Endothelial cell of umbilical vein (primary cell): ENCODE data around the gene ARFIP1.

Experiments used
- EZH2 ChIP-seq: IDR thresholded peaks from 2 replicates; pipeline ENCODE4 v1.6.1; 2012; ENCODE audit warnings: borderline replicate concordance, low read depth, mild to moderate bottlenecking, moderate library complexity, low read length, inconsistent platforms; ENCODE audit not compliant: severe bottlenecking
- GATA2 ChIP-seq: IDR thresholded peaks from 2 replicates; pipeline ENCODE4 v1.7.0; 2011; ENCODE audit warnings: low read depth, mild to moderate bottlenecking, moderate library complexity, mixed read lengths, low read length; ENCODE audit not compliant: insufficient read length, insufficient read depth
- JUN ChIP-seq: IDR thresholded peaks from 2 replicates; pipeline ENCODE4 v1.6.1; 2011; ENCODE audit warnings: borderline replicate concordance, low read depth; ENCODE audit not compliant: insufficient read length, insufficient read depth
- TF ChIP-seq, protein P1 (sequence below), 2 donors: IDR thresholded peaks; 1 replicate in 1 of 2; 2 replicates in 1 of 2; pipeline ENCODE4 v1.5.1; 2011; ENCODE audit warnings: low read length in 2 of 2, mild to moderate bottlenecking in 2 of 2, moderate library complexity in 2 of 2, control low read depth in 1 of 2, inconsistent platforms in 1 of 2, low read depth in 1 of 2; ENCODE audit not compliant: insufficient read depth in 1 of 2; ENCODE audit errors: extremely low read depth in 1 of 2
- TF ChIP-seq, protein P2 (sequence below): IDR thresholded peaks from 2 replicates; pipeline ENCODE4 v1.6.1; 2011; ENCODE audit not compliant: insufficient read depth, insufficient read length

DNA sequence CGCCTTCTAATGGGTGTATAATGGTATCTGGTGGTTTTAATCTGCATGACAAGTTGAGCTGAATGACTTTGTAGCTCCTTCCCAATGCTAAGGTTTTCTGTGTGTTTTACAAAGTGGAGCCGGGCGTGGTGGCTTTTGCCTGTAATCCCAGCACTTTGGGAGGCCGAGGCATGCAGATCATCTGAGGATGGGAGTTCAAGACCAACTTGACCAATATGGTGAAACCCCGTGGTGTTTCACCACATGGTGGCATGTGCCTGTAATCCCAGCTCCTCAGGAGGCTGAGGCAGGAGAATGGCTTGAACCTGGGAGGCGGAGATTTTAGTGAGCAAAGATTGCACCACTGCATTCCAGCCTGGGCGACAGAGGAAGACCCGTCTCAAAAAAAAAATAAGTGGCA is 28.9 kb downstream of the ARFIP1 start:
- TF ChIP-seq, protein P1, sequence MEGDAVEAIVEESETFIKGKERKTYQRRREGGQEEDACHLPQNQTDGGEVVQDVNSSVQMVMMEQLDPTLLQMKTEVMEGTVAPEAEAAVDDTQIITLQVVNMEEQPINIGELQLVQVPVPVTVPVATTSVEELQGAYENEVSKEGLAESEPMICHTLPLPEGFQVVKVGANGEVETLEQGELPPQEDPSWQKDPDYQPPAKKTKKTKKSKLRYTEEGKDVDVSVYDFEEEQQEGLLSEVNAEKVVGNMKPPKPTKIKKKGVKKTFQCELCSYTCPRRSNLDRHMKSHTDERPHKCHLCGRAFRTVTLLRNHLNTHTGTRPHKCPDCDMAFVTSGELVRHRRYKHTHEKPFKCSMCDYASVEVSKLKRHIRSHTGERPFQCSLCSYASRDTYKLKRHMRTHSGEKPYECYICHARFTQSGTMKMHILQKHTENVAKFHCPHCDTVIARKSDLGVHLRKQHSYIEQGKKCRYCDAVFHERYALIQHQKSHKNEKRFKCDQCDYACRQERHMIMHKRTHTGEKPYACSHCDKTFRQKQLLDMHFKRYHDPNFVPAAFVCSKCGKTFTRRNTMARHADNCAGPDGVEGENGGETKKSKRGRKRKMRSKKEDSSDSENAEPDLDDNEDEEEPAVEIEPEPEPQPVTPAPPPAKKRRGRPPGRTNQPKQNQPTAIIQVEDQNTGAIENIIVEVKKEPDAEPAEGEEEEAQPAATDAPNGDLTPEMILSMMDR (IDR thresholded peaks at IDR 0.05; ENCODE audit: extremely low read depth in 1 of 2, insufficient read depth in 1 of 2, low read depth in 1 of 2, low read length in 2 of 2) = no peak
- TF ChIP-seq, protein P2, sequence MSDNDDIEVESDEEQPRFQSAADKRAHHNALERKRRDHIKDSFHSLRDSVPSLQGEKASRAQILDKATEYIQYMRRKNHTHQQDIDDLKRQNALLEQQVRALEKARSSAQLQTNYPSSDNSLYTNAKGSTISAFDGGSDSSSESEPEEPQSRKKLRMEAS = no peak
- TF ChIP-seq GATA2 = no peak
- no peak for TF ChIP-seq EZH2
- TF ChIP-seq JUN = no peak
